ENCODE results near the gene HBB. TPM values are rescaled to one million over a fixed set of nuclear protein-coding genes. Genes with fewer than 3 reads are reported as not detected.

Gene HBB
- total RNA-seq, 1 experiment from 2014 or later, result not detected

GRCh38 chr11:5274395-5274794 lies 47.5 kb upstream of the HBB start:
- H3K79me2 ChIP-seq (ENCODE audit: insufficient read depth, low read length), result no peaks in the 10 kb centered on the region
- no peak overlapping the region for H3T11ph ChIP-seq (ENCODE audit: low read length)
- H3K4me1 ChIP-seq (ENCODE audit: insufficient read depth, low read length), result no peaks in the 10 kb centered on the region
- H3K27me3 ChIP-seq (ENCODE audit: insufficient read depth, low read length), result no peaks in the 10 kb centered on the region
- no peak overlapping the region for H2AFZ ChIP-seq (ENCODE audit: low read length)
- no peak overlapping the region for H3K14ac ChIP-seq (ENCODE audit: insufficient read depth, low read length)
- no peak overlapping the region for H4K91ac ChIP-seq (ENCODE audit: insufficient read length, low read depth, low read length)
- no peak overlapping the region for H2BK5ac ChIP-seq (ENCODE audit: insufficient read length, low read length)
- no peaks in the 10 kb centered on the region for H3K9me3 Mint-ChIP-seq
- H3K4me1 Mint-ChIP-seq, result peaks cover 5 to 7% of the 10 kb centered on the region in 2 experiments
- no peak for TF ChIP-seq CTCF (conservative IDR thresholded peaks at IDR 0.05)
- H4K5ac ChIP-seq (ENCODE audit: insufficient read length, low read depth, low read length), result no peak overlapping the region
- H4K8ac ChIP-seq (replicated peaks; ENCODE audit: insufficient read length, low read depth, low read length), result no peak overlapping the region
- no peak overlapping the region for H2BK15ac ChIP-seq (ENCODE audit: low read depth, low read length)
- no peaks in the 10 kb centered on the region for H3K23me2 ChIP-seq (ENCODE audit: insufficient read length, low read depth, low read length, poor library complexity, severe bottlenecking)
- H2AK5ac ChIP-seq (ENCODE audit: insufficient read length, low read length), result no peak overlapping the region
- peak overlapping the region in 1 of 3 experiments; percentile 87; a peak in 1 of 7 replicates for H3K27ac Mint-ChIP-seq
- H3K36me3 Mint-ChIP-seq (ENCODE audit: insufficient read depth in 1 of 3, low read depth in 3 of 3), result no peaks in the 10 kb centered on the region
- no peak overlapping the region for H3K56ac ChIP-seq (ENCODE audit: insufficient read length, low read depth, low read length)
- H3K9me3 ChIP-seq (ENCODE audit: control insufficient read depth, low read depth, low read length), result no peaks in the 10 kb centered on the region
- no peaks in the 10 kb centered on the region for H3K79me1 ChIP-seq (ENCODE audit: insufficient read depth, low read depth, low read length, poor library complexity, severe bottlenecking)
- H3K9ac ChIP-seq (ENCODE audit: extremely low read depth, insufficient read length, low read length), result no peak overlapping the region
- H3K4ac ChIP-seq (ENCODE audit: low read depth, low read length), result no peak overlapping the region
- H2BK120ac ChIP-seq (ENCODE audit: low read depth, low read length, poor library complexity, severe bottlenecking), result no peak overlapping the region
- H3K4me2 ChIP-seq (ENCODE audit: insufficient read depth, insufficient read length, low read length), result no peak overlapping the region
- H3K23ac ChIP-seq (ENCODE audit: insufficient read length, low read depth, low read length), result no peak overlapping the region
- H3K4me3 Mint-ChIP-seq, result no peak overlapping the region
- no peak overlapping the region for H3K18ac ChIP-seq (ENCODE audit: insufficient read length, low read depth, low read length)
- H2BK20ac ChIP-seq (ENCODE audit: low read depth, low read length, poor library complexity, severe bottlenecking), result no peak overlapping the region
- WGBS (ENCODE audit: extremely low coverage, insufficient read length, low lambda C conversion rate), result no CpG with 5 or more reads among the region's 5 CpGs
- no peak overlapping the region for H3K27ac ChIP-seq (ENCODE audit: insufficient read length, low read depth, low read length)
- H2BK12ac ChIP-seq (ENCODE audit: insufficient read length, low read depth, low read length), result no peak overlapping the region
- DNase-seq, result no peak
- H3K27me3 Mint-ChIP-seq (ENCODE audit: low read depth), result no peaks in the 10 kb centered on the region
- no peaks in the 10 kb centered on the region for H4K20me1 ChIP-seq (ENCODE audit: control insufficient read depth, insufficient read depth, insufficient read length)

Measured in H9 (cell line).